SK-N-MC (cell line): ENCODE data around the gene MYB.
"Not testable (repeated sequence)": the region's sequence is repeated elsewhere in the genome, so short reads cannot be mapped to it uniquely, and the experiment has no call there.

Experiments
- EZH2 ChIP-seq: fragments of 200-600 bp; sonication (generic); IDR thresholded peaks from one replicate; pipeline ENCODE4 v1.6.1; 2017; ENCODE audit warnings: antibody characterized with exemption
- FOXP2 ChIP-seq: optimal IDR thresholded peaks from 2 replicates; pipeline ENCODE3; 2011; ENCODE audit warnings: mild to moderate bottlenecking, moderate library complexity; ENCODE audit not compliant: insufficient read depth; ENCODE audit errors: extremely low read length, control extremely low read depth
- POLR2AphosphoS5 ChIP-seq: IDR thresholded peaks from 2 replicates; pipeline ENCODE4 v1.6.1; 2012; ENCODE audit warnings: mild to moderate bottlenecking, low read depth, low read length, borderline replicate concordance

GRCh38 chr6:135142232-135142631 lies 38.9 kb upstream of the MYB start:
- TF ChIP-seq EZH2, POLR2AphosphoS5, FOXP2: not testable (repeated sequence)
